Activated naive CD8-positive, alpha-beta T cell treated with anti-CD3 and anti-CD28 coated beads, Interleukin-2, amount 10 ng/mL, durations not matched to agents 7 days and 5 days (primary cell): ENCODE results near the gene GRM6. TPM values are rescaled to one million over a fixed set of nuclear protein-coding genes. Genes with fewer than 3 reads are reported as not detected.
A peak's percentile ranks its signal among the peaks of the same experiment; 100 is the strongest.

Source experiments
- ATAC-seq: fragments of 150-1000 bp; cut with Tn5 transposase; one replicate; pipeline ENCODE4 v1.10.0; 2021; ENCODE audit warnings: low read depth, moderate library complexity
- POLR2A ChIA-PET: fragments of 350-600 bp; sonication (Branson Sonifier 250); formaldehyde crosslinking; loops from one replicate; lab custom pipeline; 2021; ENCODE audit warnings: antibody characterized with exemption; lab: Charles Lee
- DNase-seq: peaks from one replicate; pipeline ENCODE4 v3.0.0; 2021
- H3K27ac Mint-ChIP-seq: one replicate; pipeline ENCODE4 v1.8.0; 2022; ENCODE audit warnings: mild to moderate bottlenecking, mixed read lengths
- H3K27me3 Mint-ChIP-seq: one replicate; pipeline ENCODE4 v1.8.0; 2022; ENCODE audit warnings: mild to moderate bottlenecking, moderate library complexity, mixed read lengths
- H3K36me3 Mint-ChIP-seq: one replicate; pipeline ENCODE4 v1.8.0; 2021; ENCODE audit warnings: mild to moderate bottlenecking, mixed read lengths
- H3K4me1 Mint-ChIP-seq: one replicate; pipeline ENCODE4 v1.8.0; 2021; ENCODE audit warnings: mixed read lengths
- H3K4me3 Mint-ChIP-seq: one replicate; pipeline ENCODE4 v1.8.0; 2022; ENCODE audit warnings: mild to moderate bottlenecking, moderate library complexity, mixed read lengths
- H3K9me3 Mint-ChIP-seq: one replicate; pipeline ENCODE4 v1.8.0; 2021; ENCODE audit warnings: mixed read lengths
- total RNA-seq, 2 experiments: library from RNA; stranded (reverse); gene quantifications; one replicate each; pipeline ENCODE4 v1.2.3, GENCODE V29; 2021

The GRM6 gene
- not detected for total RNA-seq

DNA sequence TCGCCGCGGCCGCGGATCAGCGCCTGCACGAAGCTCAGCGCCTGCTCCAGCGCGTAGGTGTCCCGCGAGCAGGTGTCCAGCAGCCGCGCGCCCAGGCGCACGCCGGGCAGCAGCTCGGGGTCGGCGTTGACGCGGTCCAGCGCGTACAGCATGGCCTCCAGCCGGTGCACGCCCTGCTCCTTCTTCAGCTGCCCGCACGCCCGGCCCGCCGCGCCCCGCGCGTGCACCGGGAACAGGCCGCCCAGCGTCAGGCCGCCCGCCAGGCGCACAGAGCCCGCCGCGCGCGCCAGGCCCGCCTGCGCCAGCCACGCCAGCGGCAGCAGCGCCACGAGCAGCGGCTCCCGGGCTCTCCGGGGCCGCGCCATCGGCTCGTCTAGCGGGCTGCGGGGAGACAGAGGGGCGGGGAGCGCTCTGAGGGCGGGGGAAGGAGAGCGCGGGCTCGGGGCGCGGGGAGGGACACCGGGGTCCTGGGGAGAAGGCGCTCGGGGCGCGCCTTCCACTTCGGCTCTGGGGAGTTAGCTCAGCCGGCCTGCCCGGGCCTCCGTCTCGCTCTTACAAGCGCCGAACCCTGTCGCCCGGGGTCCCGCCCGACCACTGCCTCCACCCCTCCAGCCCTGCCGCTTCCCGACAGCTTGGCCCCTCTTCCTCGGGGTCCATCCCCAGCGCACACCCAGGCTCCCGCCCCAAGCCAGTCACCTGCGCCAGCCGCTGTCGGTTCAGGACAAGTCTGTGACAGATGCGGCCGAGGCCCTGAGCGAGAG is at the start of gene GRM6:
GRM6 (minus strand) TSS at position 741 of the 761 bp plus-strand sequence; CDS start at position 365, 376 bp downstream.
- peaks cover 4% of the 10 kb centered on the region for H3K4me1 Mint-ChIP-seq
- peaks cover 10% of the 10 kb centered on the region for H3K9me3 Mint-ChIP-seq
- peaks cover 4% of the 10 kb centered on the region for H3K36me3 Mint-ChIP-seq
- peak within 1 kb of the TSS; percentile 4 for H3K4me3 Mint-ChIP-seq
- peak; percentile 31 for DNase-seq
- H3K27ac Mint-ChIP-seq: peak within 1 kb of the TSS; percentile 34
- ATAC-seq: no peak
- peaks cover 32% of the 10 kb centered on the region for H3K27me3 Mint-ChIP-seq
- POLR2A ChIA-PET: no interaction called here

- no peak for ATAC-seq
- Mint-ChIP-seq H3K27me3 (no peaks in the 10 kb centered on the region), H3K9me3 (peaks cover 26% of the 10 kb centered on the region), H3K27ac (no peak overlapping the region), H3K36me3 (peaks cover 2% of the 10 kb centered on the region), H3K4me3 (no peak overlapping the region), H3K4me1 (no peaks in the 10 kb centered on the region)
- no peak for DNase-seq
- POLR2A ChIA-PET: no interaction called here
These were observed 49.6 kb upstream of the GRM6 start for GRCh38 chr5:179044765-179045164.

- no peaks in the 10 kb centered on the region for H3K4me1 Mint-ChIP-seq
- ATAC-seq: no peak
- POLR2A ChIA-PET: interaction anchor here (0.7 kb wide), 1 partner anchor 30 kb away, joined by 3 read pairs; no protein-coding TSS in a partner anchor
- peaks cover 44% of the 10 kb centered on the region for H3K9me3 Mint-ChIP-seq
- peaks cover 51% of the 10 kb centered on the region for H3K36me3 Mint-ChIP-seq
- H3K4me3 Mint-ChIP-seq: no peak overlapping the region
- no peaks in the 10 kb centered on the region for H3K27me3 Mint-ChIP-seq
- no peak overlapping the region for H3K27ac Mint-ChIP-seq
- DNase-seq: no peak
These were observed 38.0 kb upstream of the GRM6 start for GRCh38 chr5:179033004-179033580.

- Mint-ChIP-seq H3K36me3 (peaks cover 36% of the 10 kb centered on the region), H3K9me3 (peaks cover 19% of the 10 kb centered on the region), H3K4me1 (peaks cover 2% of the 10 kb centered on the region), H3K4me3 (peak within 1 kb of the TSS; percentile 98), H3K27me3 (peaks cover 6% of the 10 kb centered on the region), H3K27ac (peak within 1 kb of the TSS; percentile 89)
- DNase-seq (peak; percentile 94), ATAC-seq (peak; percentile 96)
- POLR2A ChIA-PET: interaction anchor here (0.6 to 2.5 kb wide), 2 partner anchors 19 to 36 kb away, joined by 3 to 15 read pairs; partner anchors contain the start of gene ZNF354C
These were observed 28.5 kb upstream of the GRM6 start, which contains the start of gene ZNF879 for GRCh38 chr5:179023528-179024189. Gene ZNF879 (plus strand): TSS chr5:179023804. CDS start chr5:179025005, 1,201 bp downstream.

- no peak for DNase-seq
- no peak for ATAC-seq
- Mint-ChIP-seq H3K36me3 (no peaks in the 10 kb centered on the region), H3K4me1 (no peaks in the 10 kb centered on the region), H3K27ac (no peak overlapping the region), H3K9me3 (peaks cover 21% of the 10 kb centered on the region), H3K4me3 (no peak overlapping the region), H3K27me3 (no peaks in the 10 kb centered on the region)
- POLR2A ChIA-PET: no interaction called here
These were observed 13.5 kb upstream of the GRM6 start for GRCh38 chr5:179008667-179009066.

- Mint-ChIP-seq H3K4me3 (no peak overlapping the region), H3K9me3 (peaks cover 25% of the 10 kb centered on the region), H3K27ac (no peak overlapping the region), H3K36me3 (no peaks in the 10 kb centered on the region), H3K4me1 (no peaks in the 10 kb centered on the region), H3K27me3 (no peaks in the 10 kb centered on the region)
- ATAC-seq (no peak), DNase-seq (no peak)
- POLR2A ChIA-PET: no interaction called here
These were observed 11.4 kb upstream of the GRM6 start for GRCh38 chr5:179006564-179006963.

DNA sequence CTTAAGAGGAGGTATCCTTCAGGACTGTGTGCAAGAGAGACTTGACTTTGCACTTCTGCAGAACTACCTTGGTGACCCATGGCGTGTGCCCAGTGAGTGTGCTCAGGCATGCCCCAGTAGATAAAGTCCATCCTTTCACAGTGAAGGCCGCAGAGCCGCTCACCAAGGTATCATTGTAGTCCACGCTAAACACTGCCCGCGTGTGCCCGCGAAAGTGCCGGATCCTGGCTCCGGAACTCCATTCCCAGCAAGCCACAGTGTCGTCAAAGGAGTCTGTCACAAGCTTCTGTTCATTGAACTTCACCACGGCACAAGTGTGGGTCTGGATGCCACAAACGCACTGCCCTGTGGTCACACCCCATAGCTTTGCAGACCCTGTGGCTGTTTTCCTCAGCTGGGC is 3.3 kb upstream of the GRM6 start:
- no peak overlapping the region for H3K27ac Mint-ChIP-seq
- H3K4me3 Mint-ChIP-seq: no peak overlapping the region
- peaks cover 4% of the 10 kb centered on the region for H3K4me1 Mint-ChIP-seq
- H3K27me3 Mint-ChIP-seq: peaks cover 21% of the 10 kb centered on the region
- POLR2A ChIA-PET: no interaction called here
- H3K9me3 Mint-ChIP-seq: peaks cover 16% of the 10 kb centered on the region
- no peak for ATAC-seq
- peaks cover 4% of the 10 kb centered on the region for H3K36me3 Mint-ChIP-seq
- no peak for DNase-seq

- DNase-seq (no peak), ATAC-seq (no peak)
- Mint-ChIP-seq H3K4me1 (peaks cover 4% of the 10 kb centered on the region), H3K27me3 (peaks cover 32% of the 10 kb centered on the region), H3K9me3 (peaks cover 13% of the 10 kb centered on the region), H3K36me3 (peaks cover 4% of the 10 kb centered on the region), H3K4me3 (no peak overlapping the region), H3K27ac (peak overlapping the region; percentile 4)
- POLR2A ChIA-PET: no interaction called here
These were observed 2.1 kb upstream of the GRM6 start for GRCh38 chr5:178997191-178997590.

DNA sequence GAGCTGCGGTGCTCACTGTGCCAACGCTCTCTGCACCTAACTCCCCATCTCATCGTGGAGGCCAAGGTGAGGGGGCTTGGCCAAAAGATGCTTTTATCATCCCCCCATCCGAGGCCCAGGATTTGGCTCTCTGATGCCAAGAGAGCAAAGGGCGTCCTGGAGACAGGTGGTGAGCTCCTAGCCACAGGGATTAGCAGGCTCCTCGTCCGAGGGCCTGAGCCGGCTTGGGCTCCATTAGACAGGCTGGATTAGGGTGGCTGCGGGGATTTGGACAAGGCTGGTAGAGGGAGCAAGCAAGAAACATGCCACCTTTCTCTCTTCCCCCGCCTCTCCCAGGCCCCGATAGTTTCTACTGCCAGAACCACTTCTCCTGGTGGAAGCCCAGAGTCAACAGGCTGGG is 1.0 kb upstream of the GRM6 start:
- POLR2A ChIA-PET: no interaction called here
- H3K4me3 Mint-ChIP-seq: no peak overlapping the region
- no peak for ATAC-seq

DNA sequence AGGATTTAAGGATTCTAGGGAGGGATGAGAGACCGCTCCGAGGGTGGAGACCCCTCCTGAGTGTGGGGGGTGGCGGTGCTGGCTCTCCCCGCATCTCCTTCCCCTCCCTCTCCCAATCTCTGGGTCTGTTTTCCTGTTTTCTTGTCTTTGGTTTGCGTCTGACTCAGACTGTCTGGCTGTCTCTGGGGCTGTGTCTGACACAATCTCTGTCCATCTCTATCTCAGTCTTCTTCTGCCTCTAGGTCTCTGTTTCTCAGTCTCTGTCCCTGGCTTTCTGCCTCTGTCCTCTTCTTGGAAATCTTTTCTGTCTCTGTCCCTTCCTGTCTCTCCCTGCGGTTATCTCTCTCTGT is 196 bp upstream of the GRM6 start:
- ATAC-seq (no peak), DNase-seq (no peak)
- peaks cover 4% of the 10 kb centered on the region for H3K4me1 Mint-ChIP-seq
- H3K27me3 Mint-ChIP-seq: peaks cover 32% of the 10 kb centered on the region
- H3K9me3 Mint-ChIP-seq: peaks cover 9% of the 10 kb centered on the region
- POLR2A ChIA-PET: no interaction called here
- H3K4me3 Mint-ChIP-seq: peak overlapping the region; percentile 4
- peak overlapping the region; percentile 34 for H3K27ac Mint-ChIP-seq
- H3K36me3 Mint-ChIP-seq: peaks cover 4% of the 10 kb centered on the region

More for the DNA sequence above, 1.0 kb upstream of the GRM6 start:
- Mint-ChIP-seq H3K27ac (no peak overlapping the region), H3K27me3 (peaks cover 32% of the 10 kb centered on the region), H3K36me3 (peaks cover 4% of the 10 kb centered on the region), H3K4me1 (peaks cover 4% of the 10 kb centered on the region), H3K9me3 (peaks cover 11% of the 10 kb centered on the region)
- DNase-seq: no peak

DNA sequence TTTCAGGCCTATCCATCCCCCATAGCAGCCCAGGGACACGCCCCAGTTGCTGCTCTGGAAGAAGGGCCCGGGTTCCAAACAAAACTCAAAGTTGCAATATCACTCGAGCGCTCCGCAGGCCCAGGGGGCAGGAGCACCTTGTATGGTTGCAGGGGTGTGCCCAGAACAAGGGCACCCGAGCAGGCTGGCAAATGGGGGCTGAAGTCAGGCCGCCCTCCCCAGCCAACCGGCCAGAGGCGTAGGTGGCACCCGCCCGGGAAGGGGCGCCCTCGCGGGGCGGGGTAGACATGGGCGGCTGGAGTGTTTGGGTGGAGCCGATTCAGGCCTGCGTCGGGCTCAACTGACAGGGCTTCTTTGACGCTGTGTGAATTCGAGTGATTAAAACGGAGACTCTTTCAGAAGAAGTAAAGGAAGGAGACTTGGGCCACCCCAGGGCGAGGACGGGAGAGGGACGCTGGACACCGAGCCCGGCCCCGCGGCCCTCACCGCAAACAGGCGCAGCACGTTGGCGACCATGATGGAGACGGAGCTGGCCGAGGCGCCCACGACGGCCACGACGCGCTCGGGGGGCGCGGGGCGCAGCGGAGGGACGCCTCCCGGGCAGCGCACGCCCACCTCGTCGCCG is 1.1 kb downstream of the GRM6 start:
- ATAC-seq: no peak
- POLR2A ChIA-PET: no interaction called here
- peaks cover 4% of the 10 kb centered on the region for H3K4me1 Mint-ChIP-seq

DNA sequence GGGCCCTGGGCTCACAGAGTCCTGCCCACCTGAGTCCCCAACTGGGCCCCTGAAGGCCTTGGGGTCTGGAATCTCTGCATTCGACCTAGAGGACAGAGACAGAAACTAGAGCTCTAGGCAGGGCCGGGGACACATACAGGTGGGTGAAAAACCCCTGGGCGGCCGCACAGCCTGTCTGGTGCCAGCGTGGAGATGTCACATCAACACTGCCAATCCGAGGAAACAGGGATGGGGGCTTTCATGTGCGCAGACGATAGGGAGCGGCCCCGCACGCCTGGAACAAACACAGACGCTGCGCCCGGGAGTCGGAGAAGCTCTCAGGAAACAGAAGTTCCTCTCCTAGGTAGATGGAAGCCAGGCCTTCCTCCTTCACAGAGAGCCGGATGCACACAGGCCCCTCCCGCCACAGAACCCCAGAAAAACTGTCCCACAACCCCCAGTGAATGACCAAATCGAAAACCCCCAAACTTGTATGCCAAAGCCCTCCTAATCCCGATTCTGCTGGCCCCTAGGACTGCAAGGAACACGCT is 1.8 kb downstream of the GRM6 start:
- POLR2A ChIA-PET: no interaction called here
- Mint-ChIP-seq H3K4me3 (no peak overlapping the region), H3K4me1 (peaks cover 4% of the 10 kb centered on the region), H3K36me3 (peaks cover 4% of the 10 kb centered on the region), H3K27me3 (peaks cover 32% of the 10 kb centered on the region), H3K27ac (no peak overlapping the region), H3K9me3 (peaks cover 11% of the 10 kb centered on the region)
- no peak for DNase-seq
- ATAC-seq: no peak

More for the DNA sequence above, 1.1 kb downstream of the GRM6 start:
- Mint-ChIP-seq H3K4me3 (no peak overlapping the region), H3K36me3 (peaks cover 4% of the 10 kb centered on the region), H3K27me3 (peaks cover 32% of the 10 kb centered on the region), H3K9me3 (peaks cover 13% of the 10 kb centered on the region), H3K27ac (no peak overlapping the region)
- DNase-seq: no peak

- Mint-ChIP-seq H3K4me3 (no peak overlapping the region), H3K27me3 (peaks cover 32% of the 10 kb centered on the region), H3K36me3 (peaks cover 4% of the 10 kb centered on the region), H3K27ac (no peak overlapping the region), H3K9me3 (peaks cover 15% of the 10 kb centered on the region), H3K4me1 (peaks cover 4% of the 10 kb centered on the region)
- ATAC-seq (no peak), DNase-seq (no peak)
- POLR2A ChIA-PET: no interaction called here
These were observed 2.7 kb downstream of the GRM6 start for GRCh38 chr5:178992291-178992895.
